ENCODE results near the gene ZC3H4.

Gene ZC3H4

GRCh38 chr19:47134545-47134944 lies 21.0 kb upstream of the ZC3H4 start:
- DNase-seq (ENCODE audit: low spot score) = no peak
- in situ Hi-C loops (cut with MboI; ENCODE audit: low pct_unique_long_range_greater_than_20kb, low sequenced_read_pairs, unreplicated experiment) = no loop called here
- no peak for TF ChIP-seq CTCF (IDR thresholded peaks at IDR 0.05; ENCODE audit: extremely low read depth, insufficient read depth, missing control alignments)

GRCh38 chr19:47133021-47133471 lies 19.5 kb upstream of the ZC3H4 start:
- no peak for DNase-seq (ENCODE audit: low spot score)
- in situ Hi-C loops (cut with MboI; ENCODE audit: low pct_unique_long_range_greater_than_20kb, low sequenced_read_pairs, unreplicated experiment) = no loop called here
- TF ChIP-seq CTCF (IDR thresholded peaks at IDR 0.05; ENCODE audit: extremely low read depth, insufficient read depth, missing control alignments) = no peak

- DNase-seq (ENCODE audit: low spot score) = no peak
- TF ChIP-seq CTCF (IDR thresholded peaks at IDR 0.05; ENCODE audit: extremely low read depth, insufficient read depth, missing control alignments) = no peak
- in situ Hi-C loops (cut with MboI; ENCODE audit: low pct_unique_long_range_greater_than_20kb, low sequenced_read_pairs, unreplicated experiment) = no loop called here
Observed at GRCh38 chr19:47132194-47132852, 18.7 kb upstream of the ZC3H4 start.

GRCh38 chr19:47130589-47131227 lies 17.1 kb upstream of the ZC3H4 start, which contains the start of gene SAE1:
Gene SAE1 (plus strand): TSS chr19:47130835. CDS start chr19:47130931, 96 bp downstream.
- peak; percentile 98 for DNase-seq (ENCODE audit: low spot score)
- peak; percentile 76 for TF ChIP-seq CTCF (IDR thresholded peaks at IDR 0.05; ENCODE audit: extremely low read depth, insufficient read depth, missing control alignments)
- in situ Hi-C loops (cut with MboI; ENCODE audit: low pct_unique_long_range_greater_than_20kb, low sequenced_read_pairs, unreplicated experiment) = no loop called here

- in situ Hi-C loops (cut with MboI; ENCODE audit: low pct_unique_long_range_greater_than_20kb, low sequenced_read_pairs, unreplicated experiment) = no loop called here
- no peak for TF ChIP-seq CTCF (IDR thresholded peaks at IDR 0.05; ENCODE audit: extremely low read depth, insufficient read depth, missing control alignments)
- DNase-seq (ENCODE audit: low spot score) = no peak
Observed at GRCh38 chr19:47130120-47130588, 16.6 kb upstream of the ZC3H4 start.

- in situ Hi-C loops (cut with MboI; ENCODE audit: low pct_unique_long_range_greater_than_20kb, low sequenced_read_pairs, unreplicated experiment) = no loop called here
- TF ChIP-seq CTCF (IDR thresholded peaks at IDR 0.05; ENCODE audit: extremely low read depth, insufficient read depth, missing control alignments) = no peak
- no peak for DNase-seq (ENCODE audit: low spot score)
Observed at GRCh38 chr19:47129579-47129978, 16.0 kb upstream of the ZC3H4 start.
